Epithelial cell of esophagus (primary cell): ENCODE measurements around the gene GOLGB1.
A peak's percentile ranks its signal among the peaks of the same experiment; 100 is the strongest.
"Not testable (repeated sequence)": the region's sequence is repeated elsewhere in the genome, so short reads cannot be mapped to it uniquely, and the experiment has no call there.

Source experiments
- DNase-seq: peaks from one replicate; pipeline ENCODE4 v3.0.0; 2010; ENCODE audit warnings: low read depth
- H3K4me3 ChIP-seq: 2 replicates; pipeline ENCODE4 v1.5.1; 2011; ENCODE audit warnings: mild to moderate bottlenecking, low read length, control low read depth
- TF ChIP-seq, protein P1 (sequence below): IDR thresholded peaks from 2 replicates; pipeline ENCODE4 v1.5.1; 2011; ENCODE audit warnings: low read depth, mild to moderate bottlenecking, low read length, control low read depth, inconsistent platforms; ENCODE audit not compliant: insufficient read depth; ENCODE audit errors: missing control alignments

The GOLGB1 gene

GRCh38 chr3:121752772-121753171 lies 3.2 kb upstream of the GOLGB1 start:
- H3K4me3 ChIP-seq, result no peak overlapping the region
- TF ChIP-seq, protein P1, sequence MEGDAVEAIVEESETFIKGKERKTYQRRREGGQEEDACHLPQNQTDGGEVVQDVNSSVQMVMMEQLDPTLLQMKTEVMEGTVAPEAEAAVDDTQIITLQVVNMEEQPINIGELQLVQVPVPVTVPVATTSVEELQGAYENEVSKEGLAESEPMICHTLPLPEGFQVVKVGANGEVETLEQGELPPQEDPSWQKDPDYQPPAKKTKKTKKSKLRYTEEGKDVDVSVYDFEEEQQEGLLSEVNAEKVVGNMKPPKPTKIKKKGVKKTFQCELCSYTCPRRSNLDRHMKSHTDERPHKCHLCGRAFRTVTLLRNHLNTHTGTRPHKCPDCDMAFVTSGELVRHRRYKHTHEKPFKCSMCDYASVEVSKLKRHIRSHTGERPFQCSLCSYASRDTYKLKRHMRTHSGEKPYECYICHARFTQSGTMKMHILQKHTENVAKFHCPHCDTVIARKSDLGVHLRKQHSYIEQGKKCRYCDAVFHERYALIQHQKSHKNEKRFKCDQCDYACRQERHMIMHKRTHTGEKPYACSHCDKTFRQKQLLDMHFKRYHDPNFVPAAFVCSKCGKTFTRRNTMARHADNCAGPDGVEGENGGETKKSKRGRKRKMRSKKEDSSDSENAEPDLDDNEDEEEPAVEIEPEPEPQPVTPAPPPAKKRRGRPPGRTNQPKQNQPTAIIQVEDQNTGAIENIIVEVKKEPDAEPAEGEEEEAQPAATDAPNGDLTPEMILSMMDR, result no peak
- no peak for DNase-seq

DNA sequence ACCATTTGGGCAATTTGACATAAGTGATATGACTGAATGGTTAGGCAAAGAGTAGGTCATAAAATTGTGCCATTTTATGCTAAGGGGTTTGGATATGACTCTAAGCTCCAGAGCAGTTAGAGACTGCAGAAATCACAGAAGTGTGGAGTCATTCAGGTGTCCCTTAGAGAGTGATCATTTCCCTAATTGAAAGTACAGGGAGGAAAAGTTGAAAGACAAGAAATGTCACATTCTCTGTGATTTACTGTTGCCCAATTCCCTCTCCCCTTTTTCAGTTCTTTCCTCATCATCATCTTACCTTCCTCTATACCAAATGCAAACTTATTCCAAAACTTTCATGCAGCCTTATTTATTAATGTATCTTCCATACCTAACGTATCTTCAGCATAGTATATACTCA lies 2.7 kb upstream of the GOLGB1 start:
- TF ChIP-seq, protein P1, result no peak
- no peak overlapping the region for H3K4me3 ChIP-seq
- peak; percentile 47 for DNase-seq

DNA sequence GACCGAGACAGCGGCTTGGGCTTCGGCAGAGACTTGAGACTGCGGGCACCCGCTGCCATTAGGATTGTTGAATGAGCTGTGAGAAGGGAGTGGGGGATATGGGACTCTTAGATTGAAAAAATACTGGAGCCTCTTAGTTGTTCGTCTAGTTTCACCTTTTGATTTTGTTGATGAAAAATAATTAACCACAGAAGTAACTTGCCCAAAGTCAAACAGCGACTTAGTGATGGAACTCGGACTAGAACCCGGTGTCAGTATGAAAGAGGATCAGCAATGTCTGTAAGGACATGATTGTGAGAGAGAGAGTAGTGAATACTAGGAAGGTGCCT lies 510 bp upstream of the GOLGB1 start:
- TF ChIP-seq, protein P1, result no peak
- H3K4me3 ChIP-seq, result peak overlapping the region; percentile 90
- DNase-seq, result no peak

- DNase-seq, result peak; percentile 75
- TF ChIP-seq, protein P1, result no peak
- peak overlapping the region; percentile 90 for H3K4me3 ChIP-seq
Measured at GRCh38 chr3:121748680-121749275, 763 bp downstream of the GOLGB1 start.

GRCh38 chr3:121747976-121748375 lies 1.6 kb downstream of the GOLGB1 start:
- no peak for DNase-seq
- TF ChIP-seq, protein P1, result no peak
- H3K4me3 ChIP-seq, result peak overlapping the region; percentile 90

GRCh38 chr3:121743106-121743505 lies 6.4 kb downstream of the GOLGB1 start:
- DNase-seq, H3K4me3 ChIP-seq: not testable (repeated sequence)

- H3K4me3 ChIP-seq, result no peak overlapping the region
- TF ChIP-seq, protein P1, result no peak
- DNase-seq, result no peak
Measured at GRCh38 chr3:121740896-121741295, 8.6 kb downstream of the GOLGB1 start.
